ENCODE measurements around the gene SNRNP25. TPM values are rescaled to one million over a fixed set of nuclear protein-coding genes. Genes with fewer than 3 reads are reported as not detected.

SNRNP25 gene
- total and polyA plus RNA-seq, 9 of the 15 experiments (the other 6 are each of a cell fraction or from before 2014, with no cell fraction given), result 59.0 to 176 (median 108) TPM

DNA sequence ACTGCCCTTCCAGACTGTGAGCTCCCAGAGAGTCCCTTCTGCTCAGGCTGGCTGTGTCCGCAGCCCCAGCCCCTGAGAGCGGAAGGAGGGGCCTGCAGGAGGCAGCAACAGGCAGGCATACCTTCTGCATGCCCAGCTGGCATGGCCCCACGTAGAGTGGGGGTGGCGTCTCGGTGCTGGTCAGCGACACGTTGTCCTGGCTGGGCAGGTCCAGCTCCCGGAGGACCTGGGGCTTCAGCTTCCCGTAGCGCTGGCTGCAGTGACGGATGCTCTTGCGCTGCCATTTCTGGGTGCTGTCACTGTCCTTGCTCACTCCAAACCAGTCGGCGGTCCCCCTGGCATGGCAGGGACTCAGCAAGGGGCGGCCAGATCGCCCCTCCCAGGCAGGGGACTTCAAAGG, 9.8 kb downstream of the SNRNP25 start (continued):
- TF ChIP-seq, protein P1, sequence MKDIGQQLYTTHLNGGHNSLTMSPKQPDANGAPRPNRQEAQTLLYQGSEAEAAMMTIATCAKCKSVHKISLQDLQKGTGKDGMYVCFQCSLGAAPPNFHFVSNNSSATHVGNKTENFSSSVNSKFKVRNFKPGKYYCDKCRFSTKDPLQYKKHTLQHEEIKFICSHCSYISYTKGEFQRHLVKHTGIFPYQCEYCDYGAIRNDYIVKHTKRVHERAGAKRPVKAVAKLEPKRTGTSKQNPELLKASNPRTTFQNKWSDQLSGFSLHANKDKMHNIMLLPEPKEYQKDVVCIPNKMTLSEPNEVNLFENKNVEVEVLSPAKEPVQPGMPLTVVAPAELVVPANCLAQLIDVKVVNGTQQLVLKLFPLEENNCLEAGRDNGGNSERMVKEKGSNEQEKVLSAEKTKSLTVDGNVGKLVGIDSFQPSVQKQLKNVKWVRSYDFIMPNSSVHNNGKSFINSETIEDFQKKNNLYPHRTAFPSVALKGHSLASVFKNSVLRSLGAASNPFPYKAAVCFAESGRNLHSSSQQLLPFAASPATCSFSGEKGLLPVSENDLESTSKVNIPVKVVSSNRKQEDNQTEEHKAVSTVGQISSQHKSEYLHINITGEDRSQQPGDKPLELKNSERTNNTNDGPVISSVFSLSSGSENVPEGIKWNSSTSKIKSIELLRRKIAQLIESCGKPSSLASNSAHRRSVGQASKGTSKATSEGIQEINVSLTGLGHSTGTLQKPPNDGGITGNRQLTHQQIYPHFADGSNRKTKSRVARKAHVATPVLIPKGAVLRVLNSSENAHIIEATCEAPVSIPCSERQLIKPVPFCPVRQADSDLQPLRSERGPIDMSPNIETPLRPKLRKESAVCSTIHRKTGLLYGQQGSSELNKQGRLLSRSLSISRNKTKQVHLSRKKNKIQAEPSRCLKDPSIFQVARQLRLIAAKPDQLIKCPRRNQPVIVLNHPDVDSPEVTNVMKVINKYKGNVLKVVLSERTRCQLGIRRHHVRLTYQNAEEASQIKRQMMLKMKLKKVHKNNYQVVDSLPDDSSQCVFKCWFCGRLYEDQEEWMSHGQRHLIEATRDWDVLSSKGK (CRISPR knock-in tag; IDR thresholded peaks at IDR 0.05), result no peak
- TF ChIP-seq ZNF449 (CRISPR knock-in tag; IDR thresholded peaks at IDR 0.05), result no peak
- no peak for TF ChIP-seq MIER1 (IDR thresholded peaks at IDR 0.05; ENCODE audit: low read depth)
- no peak for TF ChIP-seq KDM4B (IDR thresholded peaks at IDR 0.05; ENCODE audit: borderline replicate concordance in 2 of 2, low read depth in 1 of 2)
- TF ChIP-seq ZNF140 (CRISPR knock-in tag; IDR thresholded peaks at IDR 0.05), result no peak
- TF ChIP-seq SLC30A9 (CRISPR knock-in tag; IDR thresholded peaks at IDR 0.05), result no peak
- no peak for TF ChIP-seq ETV5 (CRISPR knock-in tag; IDR thresholded peaks at IDR 0.05; ENCODE audit: low read depth)
- TF ChIP-seq NFE2 (IDR thresholded peaks at IDR 0.05; ENCODE audit: low read depth), result no peak
- TF ChIP-seq, protein P2, sequence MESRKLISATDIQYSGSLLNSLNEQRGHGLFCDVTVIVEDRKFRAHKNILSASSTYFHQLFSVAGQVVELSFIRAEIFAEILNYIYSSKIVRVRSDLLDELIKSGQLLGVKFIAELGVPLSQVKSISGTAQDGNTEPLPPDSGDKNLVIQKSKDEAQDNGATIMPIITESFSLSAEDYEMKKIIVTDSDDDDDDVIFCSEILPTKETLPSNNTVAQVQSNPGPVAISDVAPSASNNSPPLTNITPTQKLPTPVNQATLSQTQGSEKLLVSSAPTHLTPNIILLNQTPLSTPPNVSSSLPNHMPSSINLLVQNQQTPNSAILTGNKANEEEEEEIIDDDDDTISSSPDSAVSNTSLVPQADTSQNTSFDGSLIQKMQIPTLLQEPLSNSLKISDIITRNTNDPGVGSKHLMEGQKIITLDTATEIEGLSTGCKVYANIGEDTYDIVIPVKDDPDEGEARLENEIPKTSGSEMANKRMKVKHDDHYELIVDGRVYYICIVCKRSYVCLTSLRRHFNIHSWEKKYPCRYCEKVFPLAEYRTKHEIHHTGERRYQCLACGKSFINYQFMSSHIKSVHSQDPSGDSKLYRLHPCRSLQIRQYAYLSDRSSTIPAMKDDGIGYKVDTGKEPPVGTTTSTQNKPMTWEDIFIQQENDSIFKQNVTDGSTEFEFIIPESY (CRISPR knock-in tag; IDR thresholded peaks at IDR 0.05), result no peak
- TF ChIP-seq RFX7 (CRISPR knock-in tag; IDR thresholded peaks at IDR 0.05), result no peak
